Osteoblast (primary cell): ENCODE results near the gene NSD2. TPM values are rescaled to one million over a fixed set of nuclear protein-coding genes. Genes with fewer than 3 reads are reported as not detected.

ENCODE experiments used
- DNase-seq: peaks from one replicate; pipeline ENCODE4 v3.0.0; 2011; ENCODE audit warnings: low spot score, mixed read lengths; ENCODE audit not compliant: insufficient read length; ENCODE audit errors: missing footprints
- H2AFZ ChIP-seq: 2 replicates; pipeline ENCODE4 v1.6.0; 2011; ENCODE audit warnings: mild to moderate bottlenecking, low read length
- H3K27ac ChIP-seq: 2 replicates; pipeline ENCODE4 v1.5.1; 2011; ENCODE audit warnings: mild to moderate bottlenecking, low read depth, low read length, moderate library complexity
- H3K27me3 ChIP-seq: 2 replicates; pipeline ENCODE4 v1.6.0; 2012; ENCODE audit warnings: mild to moderate bottlenecking, control low read depth, inconsistent platforms, low read length, moderate library complexity; ENCODE audit not compliant: insufficient read depth
- H3K36me3 ChIP-seq: 2 replicates; pipeline ENCODE4 v1.5.1; 2011; ENCODE audit warnings: mild to moderate bottlenecking, low read length, control low read depth, moderate library complexity; ENCODE audit not compliant: insufficient read depth
- H3K4me1 ChIP-seq: 2 replicates; pipeline ENCODE4 v1.5.1; 2011; ENCODE audit warnings: mild to moderate bottlenecking, low read length, control low read depth, moderate library complexity; ENCODE audit not compliant: insufficient read depth
- H3K4me2 ChIP-seq: 2 replicates; pipeline ENCODE4 v1.6.0; 2011; ENCODE audit warnings: mild to moderate bottlenecking, low read length; ENCODE audit not compliant: insufficient read depth
- H3K4me3 ChIP-seq: fragments of 200-600 bp; sonication (generic); 3 replicates; pipeline ENCODE4 v1.5.1; 2012; ENCODE audit warnings: mild to moderate bottlenecking, low read length, inconsistent platforms; ENCODE audit not compliant: insufficient read depth
- H3K79me2 ChIP-seq: 2 replicates; pipeline ENCODE4 v1.6.0; 2012; ENCODE audit warnings: mild to moderate bottlenecking, low read length, control low read depth, inconsistent platforms; ENCODE audit not compliant: insufficient read depth
- H3K9me3 ChIP-seq: 2 replicates; pipeline ENCODE4 v1.5.1; 2011; ENCODE audit warnings: low read depth, low read length, control low read depth
- H4K20me1 ChIP-seq: 2 replicates; pipeline ENCODE4 v1.6.0; 2012; ENCODE audit warnings: mild to moderate bottlenecking, low read length, control low read depth; ENCODE audit not compliant: insufficient read depth
- CTCF ChIP-seq: IDR thresholded peaks from 2 replicates; pipeline ENCODE4 v1.5.1; 2011; ENCODE audit warnings: mild to moderate bottlenecking, low read depth, low read length, moderate library complexity; ENCODE audit errors: extremely low read depth
- total RNA-seq: library from RNA; depleted of rRNA; stranded (reverse); fragments of >200 nt; gene quantifications from 2 replicates; pipeline ENCODE4 v1.2.3, GENCODE V29; 2012

The NSD2 gene
- total RNA-seq, 1 donor = 58.6 TPM

GRCh38 chr4:1972414-1972813 is 101.2 kb downstream of the NSD2 start:
- no peak for TF ChIP-seq CTCF
- no peak overlapping the region for H3K4me3 ChIP-seq
- DNase-seq = peak; percentile 77
- no peaks in the 10 kb centered on the region for H3K4me1 ChIP-seq
- peaks cover 74% of the 10 kb centered on the region for H3K36me3 ChIP-seq
- H3K27ac ChIP-seq = no peak overlapping the region
- H3K79me2 ChIP-seq = peaks cover 32% of the 10 kb centered on the region
- no peaks in the 10 kb centered on the region for H3K9me3 ChIP-seq
- H4K20me1 ChIP-seq = peaks cover 8% of the 10 kb centered on the region
- H3K4me2 ChIP-seq = no peak overlapping the region
- H2AFZ ChIP-seq = no peak overlapping the region
- no peaks in the 10 kb centered on the region for H3K27me3 ChIP-seq

GRCh38 chr4:1973218-1973617 is 102.0 kb downstream of the NSD2 start:
- Histone ChIP-seq H3K4me2 (no peak overlapping the region), H4K20me1 (peaks cover 8% of the 10 kb centered on the region), H3K27me3 (no peaks in the 10 kb centered on the region), H3K79me2 (peaks cover 25% of the 10 kb centered on the region), H3K4me3 (no peak overlapping the region), H3K27ac (no peak overlapping the region), H3K4me1 (no peaks in the 10 kb centered on the region), H3K9me3 (no peaks in the 10 kb centered on the region), H3K36me3 (peaks cover 82% of the 10 kb centered on the region), H2AFZ (no peak overlapping the region)
- no peak for TF ChIP-seq CTCF
- peak; percentile 53 for DNase-seq

- Histone ChIP-seq H2AFZ (no peak overlapping the region), H3K4me3 (no peak overlapping the region), H3K36me3 (peaks cover 87% of the 10 kb centered on the region), H3K27me3 (no peaks in the 10 kb centered on the region), H3K27ac (no peak overlapping the region), H3K4me1 (no peaks in the 10 kb centered on the region), H4K20me1 (peaks cover 8% of the 10 kb centered on the region), H3K79me2 (peaks cover 25% of the 10 kb centered on the region), H3K9me3 (no peaks in the 10 kb centered on the region), H3K4me2 (no peak overlapping the region)
- peak; percentile 69 for DNase-seq
- no peak for TF ChIP-seq CTCF
Observed at GRCh38 chr4:1973661-1974060, 102.5 kb downstream of the NSD2 start.

GRCh38 chr4:1974840-1975239 is 103.6 kb downstream of the NSD2 start:
- Histone ChIP-seq H3K4me2 (no peak overlapping the region), H3K36me3 (peaks cover 83% of the 10 kb centered on the region), H3K4me1 (no peaks in the 10 kb centered on the region), H3K79me2 (peaks cover 23% of the 10 kb centered on the region), H2AFZ (no peak overlapping the region), H3K4me3 (no peak overlapping the region), H3K27ac (no peak overlapping the region), H3K9me3 (no peaks in the 10 kb centered on the region), H3K27me3 (no peaks in the 10 kb centered on the region), H4K20me1 (peaks cover 8% of the 10 kb centered on the region)
- TF ChIP-seq CTCF = no peak
- DNase-seq = peak; percentile 50
